Peyer's patch (tissue), 4 donors: Measurements from ENCODE around the gene FBLN5.

ENCODE experiments used
- CTCF ChIP-seq, 6 experiments: fragments of 450-650 bp in 4 of 6; fragments of 200-600 bp in 2 of 6; sonication (generic) in 1 of 6; IDR thresholded peaks; one replicate each; pipeline ENCODE4 v1.5.1; 2017 to 2019; ENCODE audit warnings: antibody characterized with exemption in 6 of 6, mild to moderate bottlenecking in 3 of 6, moderate library complexity in 1 of 6
- POLR2A ChIP-seq, 2 donors: fragments of 450-650 bp; IDR thresholded peaks; one replicate each; pipeline ENCODE4 v1.5.1; 2017; ENCODE audit warnings: antibody characterized with exemption in 2 of 2, mild to moderate bottlenecking in 2 of 2, moderate library complexity in 2 of 2

- TF ChIP-seq CTCF (IDR thresholded peaks at IDR 0.05) (no peak), POLR2A (IDR thresholded peaks at IDR 0.05) (no peak)
These were observed 107.7 kb downstream of the FBLN5 start for GRCh38 chr14:91839749-91840148.
